ENCODE measurements around the gene ROR2. TPM values are rescaled to one million over a fixed set of nuclear protein-coding genes. Genes with fewer than 3 reads are reported as not detected.
A peak's percentile ranks its signal among the peaks of the same experiment; 100 is the strongest.

Gene ROR2
- total and polyA plus RNA-seq, 8 donors: 3.0 to 21.4 (median 9.8) TPM

- H3K27me3 ChIP-seq: no peaks in the 10 kb centered on the region
- H3K4me3 ChIP-seq: no peak overlapping the region
- H3K4me1 ChIP-seq: peaks cover 8 to 44% (median 20%) of the 10 kb centered on the region in 4 donors
- peak overlapping the region in 2 of 5 donors; percentile 11 to 77 for H3K27ac ChIP-seq
- no peaks in the 10 kb centered on the region for H3K36me3 ChIP-seq
- intact Hi-C loops (cut with DNase I; ENCODE audit: low total_unique reads): no loop called here
- no peak for DNase-seq
- TF ChIP-seq POLR2A (IDR thresholded peaks at IDR 0.05) (no peak), EP300 (IDR thresholded peaks at IDR 0.05) (no peak), POLR2AphosphoS5 (IDR thresholded peaks at IDR 0.05) (no peak)
- TF ChIP-seq, protein P1, sequence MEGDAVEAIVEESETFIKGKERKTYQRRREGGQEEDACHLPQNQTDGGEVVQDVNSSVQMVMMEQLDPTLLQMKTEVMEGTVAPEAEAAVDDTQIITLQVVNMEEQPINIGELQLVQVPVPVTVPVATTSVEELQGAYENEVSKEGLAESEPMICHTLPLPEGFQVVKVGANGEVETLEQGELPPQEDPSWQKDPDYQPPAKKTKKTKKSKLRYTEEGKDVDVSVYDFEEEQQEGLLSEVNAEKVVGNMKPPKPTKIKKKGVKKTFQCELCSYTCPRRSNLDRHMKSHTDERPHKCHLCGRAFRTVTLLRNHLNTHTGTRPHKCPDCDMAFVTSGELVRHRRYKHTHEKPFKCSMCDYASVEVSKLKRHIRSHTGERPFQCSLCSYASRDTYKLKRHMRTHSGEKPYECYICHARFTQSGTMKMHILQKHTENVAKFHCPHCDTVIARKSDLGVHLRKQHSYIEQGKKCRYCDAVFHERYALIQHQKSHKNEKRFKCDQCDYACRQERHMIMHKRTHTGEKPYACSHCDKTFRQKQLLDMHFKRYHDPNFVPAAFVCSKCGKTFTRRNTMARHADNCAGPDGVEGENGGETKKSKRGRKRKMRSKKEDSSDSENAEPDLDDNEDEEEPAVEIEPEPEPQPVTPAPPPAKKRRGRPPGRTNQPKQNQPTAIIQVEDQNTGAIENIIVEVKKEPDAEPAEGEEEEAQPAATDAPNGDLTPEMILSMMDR (IDR thresholded peaks at IDR 0.05): no peak
- peaks cover 9 to 24% (median 16%) of the 10 kb centered on the region in 4 donors for H3K9me3 ChIP-seq
- 60 to 74% (median 65%) methylated on average over 3 of the region's 3 CpGs for WGBS, 5 donors
These were observed 15.4 kb downstream of the ROR2 start for GRCh38 chr9:91934654-91935053.

DNA sequence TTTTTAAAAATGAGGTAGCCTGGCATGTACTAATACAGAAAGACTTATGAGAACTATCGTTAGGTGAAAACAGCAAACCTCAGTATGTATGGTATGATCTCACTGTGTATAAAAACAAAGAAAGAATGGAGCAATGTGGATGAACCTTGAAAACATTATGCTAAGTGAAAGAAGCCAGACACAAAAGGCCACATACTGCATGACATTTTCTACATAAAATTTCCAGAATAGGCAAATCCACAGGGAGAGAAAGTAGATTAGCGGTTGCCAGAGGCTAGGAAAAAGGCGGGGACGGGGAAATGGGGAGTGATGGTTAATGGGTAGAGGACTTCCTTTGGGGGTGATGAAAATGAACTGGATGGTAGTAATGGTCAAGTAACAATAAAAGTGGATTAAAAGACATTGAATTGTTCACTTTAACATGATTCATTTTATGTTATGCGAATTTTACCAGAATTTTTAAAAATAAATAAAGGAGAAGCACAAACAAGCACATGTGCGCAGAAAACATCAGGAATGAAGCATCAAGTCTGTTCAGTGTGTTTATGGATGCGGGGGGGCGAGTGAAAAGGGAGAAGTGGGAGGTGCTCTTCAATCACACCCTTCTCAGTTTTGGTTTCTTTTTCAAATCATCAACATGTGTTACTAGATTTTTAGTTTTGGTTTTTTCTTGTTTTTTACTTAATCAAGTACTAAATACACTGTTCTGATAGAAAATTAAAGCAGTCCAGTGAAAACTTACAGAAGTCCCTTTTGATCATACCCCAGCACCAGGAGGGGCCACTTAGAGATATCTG, 16.3 kb downstream of the ROR2 start:
- Histone ChIP-seq H3K4me3 (no peak overlapping the region), H3K27me3 (no peaks in the 10 kb centered on the region), H3K36me3 (no peaks in the 10 kb centered on the region), H3K9me3 (peaks cover 11 to 32% (median 22%) of the 10 kb centered on the region in 4 donors), H3K4me1 (peaks cover 8 to 39% (median 20%) of the 10 kb centered on the region in 4 donors), H3K27ac (peak overlapping the region in 4 of 5 donors; percentile 19 to 77 (median 34))
- 76 to 87% (median 79%) methylated on average over 8 of the region's 8 CpGs for WGBS, 5 donors
- DNase-seq: peak in 1 of 2 donors; percentile 51
- TF ChIP-seq, protein P1 (IDR thresholded peaks at IDR 0.05): no peak
- no peak for TF ChIP-seq EP300 (IDR thresholded peaks at IDR 0.05)
- TF ChIP-seq POLR2AphosphoS5 (IDR thresholded peaks at IDR 0.05): no peak
- no peak for TF ChIP-seq POLR2A (IDR thresholded peaks at IDR 0.05)
- intact Hi-C loops (cut with DNase I; ENCODE audit: low total_unique reads): no loop called here

DNA sequence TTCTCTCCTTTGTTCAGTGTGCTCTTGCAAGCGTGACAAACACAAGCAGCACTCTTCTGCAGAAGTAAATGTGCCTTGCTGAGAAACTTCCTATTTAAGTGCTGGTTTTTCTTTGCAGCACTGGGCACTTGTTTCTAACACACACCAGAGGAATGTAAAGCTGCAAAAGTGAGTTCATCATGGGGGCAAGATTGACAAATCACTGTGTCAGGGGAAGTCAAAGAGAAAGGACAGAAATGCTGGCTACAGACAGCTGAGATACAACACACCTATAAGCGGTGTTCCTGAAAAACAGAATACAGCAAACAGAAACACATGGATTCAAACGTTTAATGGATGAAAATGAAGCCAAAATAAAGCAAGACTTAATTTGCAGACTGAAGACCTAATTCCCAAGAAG, 19.6 kb downstream of the ROR2 start:
- Histone ChIP-seq H3K9me3 (peaks cover 11 to 32% (median 23%) of the 10 kb centered on the region in 4 donors), H3K27me3 (no peaks in the 10 kb centered on the region), H3K4me3 (no peak overlapping the region), H3K36me3 (no peaks in the 10 kb centered on the region), H3K4me1 (peaks cover 4 to 28% (median 11%) of the 10 kb centered on the region in 4 donors), H3K27ac (no peak overlapping the region)
- no peak for DNase-seq
- intact Hi-C loops (cut with DNase I; ENCODE audit: low total_unique reads): no loop called here
- 86 to 93% (median 89%) methylated on average over 3 of the region's 3 CpGs for WGBS, 5 donors
- TF ChIP-seq POLR2AphosphoS5 (IDR thresholded peaks at IDR 0.05) (no peak), EP300 (IDR thresholded peaks at IDR 0.05) (no peak), POLR2A (IDR thresholded peaks at IDR 0.05) (no peak)
- TF ChIP-seq, protein P1 (IDR thresholded peaks at IDR 0.05): no peak

GRCh38 chr9:91929331-91929730, 20.7 kb downstream of the ROR2 start:
- H3K9me3 ChIP-seq: peaks cover 11 to 32% (median 23%) of the 10 kb centered on the region in 4 donors
- no peak overlapping the region for H3K4me3 ChIP-seq
- DNase-seq: peak in 1 of 2 donors; percentile 11
- H3K27ac ChIP-seq: no peak overlapping the region
- TF ChIP-seq, protein P1 (IDR thresholded peaks at IDR 0.05): no peak
- TF ChIP-seq POLR2A (IDR thresholded peaks at IDR 0.05): no peak
- no peak for TF ChIP-seq EP300 (IDR thresholded peaks at IDR 0.05)
- TF ChIP-seq POLR2AphosphoS5 (IDR thresholded peaks at IDR 0.05): no peak
- WGBS, 5 donors: 91 to 97% (median 93%) methylated on average over 7 of the region's 7 CpGs
- H3K27me3 ChIP-seq: no peaks in the 10 kb centered on the region
- peaks cover 0 to 16% (median 5%) of the 10 kb centered on the region in 4 donors for H3K4me1 ChIP-seq
- intact Hi-C loops (cut with DNase I; ENCODE audit: low total_unique reads): no loop called here
- H3K36me3 ChIP-seq: no peaks in the 10 kb centered on the region
